Endodermal cell (in vitro differentiated cells): Measurements from ENCODE around the gene SLC38A4. TPM values are rescaled to one million over a fixed set of nuclear protein-coding genes. Genes with fewer than 3 reads are reported as not detected.

Source experiments
- DNase-seq: peaks from one replicate; pipeline ENCODE4 v3.0.0-alpha.2; 2017
- H3K27ac ChIP-seq: 2 replicates; pipeline ENCODE4 v1.5.1; 2013; ENCODE audit warnings: mild to moderate bottlenecking, low read depth, low read length, moderate library complexity
- H3K27me3 ChIP-seq: 2 replicates; pipeline ENCODE4 v1.6.1; 2013; ENCODE audit warnings: mild to moderate bottlenecking, low read length, moderate library complexity; ENCODE audit not compliant: insufficient read depth, control insufficient read depth, poor library complexity, severe bottlenecking
- H3K36me3 ChIP-seq: 2 replicates; pipeline ENCODE4 v1.7.0; 2013; ENCODE audit warnings: mild to moderate bottlenecking, low read length, moderate library complexity; ENCODE audit not compliant: control insufficient read depth, insufficient read depth
- H3K4me1 ChIP-seq: one replicate; pipeline ENCODE4 v1.7.0; 2013; ENCODE audit warnings: low read length; ENCODE audit not compliant: control insufficient read depth, insufficient read depth
- H3K4me3 ChIP-seq: 2 replicates; pipeline ENCODE4 v1.5.1; 2013; ENCODE audit warnings: mild to moderate bottlenecking, low read length, moderate library complexity
- H3K9ac ChIP-seq: 2 replicates; pipeline ENCODE4 v1.6.1; 2013; ENCODE audit warnings: mild to moderate bottlenecking, low read length, moderate library complexity; ENCODE audit not compliant: poor library complexity, severe bottlenecking; ENCODE audit errors: extremely low read depth
- H3K9me3 ChIP-seq: 2 replicates; pipeline ENCODE4 v1.6.1; 2013; ENCODE audit warnings: mild to moderate bottlenecking, low read length, moderate library complexity; ENCODE audit not compliant: control insufficient read depth
- H3K27ac Mint-ChIP-seq: 2 replicates; pipeline ENCODE4 v1.8.0; 2020; ENCODE audit warnings: mixed read lengths
- H3K27me3 Mint-ChIP-seq: 2 replicates; pipeline ENCODE4 v1.8.0; 2021; ENCODE audit warnings: mild to moderate bottlenecking, mixed read lengths; ENCODE audit not compliant: insufficient read depth
- H3K36me3 Mint-ChIP-seq: 2 replicates; pipeline ENCODE4 v1.8.0; 2020; ENCODE audit warnings: low read depth, mixed read lengths
- H3K4me1 Mint-ChIP-seq: 2 replicates; pipeline ENCODE4 v1.8.0; 2020; ENCODE audit warnings: mixed read lengths
- H3K4me3 Mint-ChIP-seq: 2 replicates; pipeline ENCODE4 v1.8.0; 2020; ENCODE audit warnings: mild to moderate bottlenecking, moderate library complexity, mixed read lengths
- H3K9me3 Mint-ChIP-seq: 2 replicates; pipeline ENCODE4 v1.8.0; 2020; ENCODE audit warnings: mild to moderate bottlenecking, mixed read lengths
- WGBS, 2 experiments: methylation state at CpG; one replicate each; pipeline versions ENCODE4 v1.1.5 to v1.1.7; 2013; ENCODE audit warnings: missing lambda C conversion rate in 2 of 2, mixed read lengths in 1 of 2; ENCODE audit not compliant: insufficient coverage in 1 of 2, insufficient read length in 1 of 2; 5-methylcytosine and 5-hydroxymethylcytosine counted together
- total RNA-seq, 2 donors: library from RNA; stranded (reverse); fragmentation: NEBNext Ultra II Directional in 1 of 2; extraction: Animal tissue kit (Norgen Biotek cat#: 25700) in 1 of 2; gene quantifications; 2 replicates in 1 of 2; 3 replicates in 1 of 2; pipeline ENCODE4 v1.2.1, GENCODE V29; 2021
- TF ChIP-seq, protein P1 (sequence below): fragments of 200-600 bp; sonication (generic); conservative IDR thresholded peaks from 2 replicates; pipeline ENCODE4 v1.5.0; 2021; ENCODE audit warnings: antibody characterized with exemption, mild to moderate bottlenecking

SLC38A4 gene
- total RNA-seq, 2 donors from 2014 or later: 0.62 TPM; not detected in 1

DNA sequence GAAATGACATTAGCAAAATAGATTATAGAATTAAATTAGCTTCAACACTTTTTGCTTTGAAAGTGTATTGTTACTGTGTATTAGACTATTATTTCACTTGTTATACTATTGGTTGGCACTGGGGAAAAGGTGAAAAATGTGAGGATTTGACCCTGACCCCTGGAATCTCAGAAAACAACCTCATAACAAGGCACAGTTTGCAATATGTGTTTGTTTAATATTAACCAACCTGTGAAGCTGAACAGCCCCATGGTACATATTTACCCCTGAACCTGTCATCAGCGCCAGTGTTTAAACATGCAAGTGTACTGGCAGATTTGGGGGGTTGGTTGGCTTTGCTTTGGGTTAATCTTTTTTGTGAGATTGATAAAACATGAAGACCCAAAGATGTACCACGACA, 11.7 kb downstream of the SLC38A4 start:
- Histone ChIP-seq H3K27ac (no peak overlapping the region), H3K27me3 (no peaks in the 10 kb centered on the region), H3K9ac (no peak overlapping the region), H3K9me3 (no peaks in the 10 kb centered on the region), H3K4me1 (no peaks in the 10 kb centered on the region), H3K4me3 (no peak overlapping the region), H3K36me3 (no peaks in the 10 kb centered on the region)
- H3K9me3 Mint-ChIP-seq: no peaks in the 10 kb centered on the region
- no peak for DNase-seq
- TF ChIP-seq, protein P1, sequence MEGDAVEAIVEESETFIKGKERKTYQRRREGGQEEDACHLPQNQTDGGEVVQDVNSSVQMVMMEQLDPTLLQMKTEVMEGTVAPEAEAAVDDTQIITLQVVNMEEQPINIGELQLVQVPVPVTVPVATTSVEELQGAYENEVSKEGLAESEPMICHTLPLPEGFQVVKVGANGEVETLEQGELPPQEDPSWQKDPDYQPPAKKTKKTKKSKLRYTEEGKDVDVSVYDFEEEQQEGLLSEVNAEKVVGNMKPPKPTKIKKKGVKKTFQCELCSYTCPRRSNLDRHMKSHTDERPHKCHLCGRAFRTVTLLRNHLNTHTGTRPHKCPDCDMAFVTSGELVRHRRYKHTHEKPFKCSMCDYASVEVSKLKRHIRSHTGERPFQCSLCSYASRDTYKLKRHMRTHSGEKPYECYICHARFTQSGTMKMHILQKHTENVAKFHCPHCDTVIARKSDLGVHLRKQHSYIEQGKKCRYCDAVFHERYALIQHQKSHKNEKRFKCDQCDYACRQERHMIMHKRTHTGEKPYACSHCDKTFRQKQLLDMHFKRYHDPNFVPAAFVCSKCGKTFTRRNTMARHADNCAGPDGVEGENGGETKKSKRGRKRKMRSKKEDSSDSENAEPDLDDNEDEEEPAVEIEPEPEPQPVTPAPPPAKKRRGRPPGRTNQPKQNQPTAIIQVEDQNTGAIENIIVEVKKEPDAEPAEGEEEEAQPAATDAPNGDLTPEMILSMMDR: no peak
- H3K4me1 Mint-ChIP-seq: no peaks in the 10 kb centered on the region
- H3K27ac Mint-ChIP-seq: no peak overlapping the region
- no peaks in the 10 kb centered on the region for H3K36me3 Mint-ChIP-seq
- H3K27me3 Mint-ChIP-seq: no peaks in the 10 kb centered on the region
- H3K4me3 Mint-ChIP-seq: no peak overlapping the region
- WGBS, 2 experiments: 83% methylated on average over 2 of the region's 2 CpGs; no CpG with 5 or more reads in 1 of the 2 experiments

DNA sequence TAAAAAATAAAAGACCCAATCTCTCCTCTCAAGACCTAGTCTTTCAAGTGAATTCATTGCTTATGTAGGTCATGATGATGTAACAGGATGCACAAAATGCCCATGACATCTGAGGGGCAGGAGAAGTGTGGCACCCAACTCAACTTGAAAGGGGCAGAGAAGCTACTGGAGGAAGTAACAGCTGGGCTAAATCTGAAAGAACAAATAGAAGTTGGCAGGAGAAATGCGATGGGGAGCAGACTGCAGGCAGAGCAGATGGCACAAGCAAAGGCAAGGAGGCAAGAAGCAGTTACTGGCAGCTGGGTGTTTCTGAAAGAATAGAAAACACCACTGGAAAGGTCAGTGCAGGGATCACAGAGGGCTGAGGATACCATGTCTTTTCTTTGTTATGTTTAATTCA, 14.6 kb downstream of the SLC38A4 start:
- Histone ChIP-seq H3K4me1 (no peaks in the 10 kb centered on the region), H3K4me3 (no peak overlapping the region), H3K27ac (no peak overlapping the region), H3K27me3 (no peaks in the 10 kb centered on the region), H3K9ac (no peak overlapping the region), H3K9me3 (no peaks in the 10 kb centered on the region), H3K36me3 (no peaks in the 10 kb centered on the region)
- H3K27me3 Mint-ChIP-seq: no peaks in the 10 kb centered on the region
- H3K27ac Mint-ChIP-seq: no peak overlapping the region
- TF ChIP-seq, protein P1: no peak
- no peak for DNase-seq
- no peaks in the 10 kb centered on the region for H3K4me1 Mint-ChIP-seq
- no peak overlapping the region for H3K4me3 Mint-ChIP-seq
- 74 to 82% methylated on average over 1 of the region's 1 CpG for WGBS, 2 experiments
- H3K36me3 Mint-ChIP-seq: no peaks in the 10 kb centered on the region
- H3K9me3 Mint-ChIP-seq: no peaks in the 10 kb centered on the region

DNA sequence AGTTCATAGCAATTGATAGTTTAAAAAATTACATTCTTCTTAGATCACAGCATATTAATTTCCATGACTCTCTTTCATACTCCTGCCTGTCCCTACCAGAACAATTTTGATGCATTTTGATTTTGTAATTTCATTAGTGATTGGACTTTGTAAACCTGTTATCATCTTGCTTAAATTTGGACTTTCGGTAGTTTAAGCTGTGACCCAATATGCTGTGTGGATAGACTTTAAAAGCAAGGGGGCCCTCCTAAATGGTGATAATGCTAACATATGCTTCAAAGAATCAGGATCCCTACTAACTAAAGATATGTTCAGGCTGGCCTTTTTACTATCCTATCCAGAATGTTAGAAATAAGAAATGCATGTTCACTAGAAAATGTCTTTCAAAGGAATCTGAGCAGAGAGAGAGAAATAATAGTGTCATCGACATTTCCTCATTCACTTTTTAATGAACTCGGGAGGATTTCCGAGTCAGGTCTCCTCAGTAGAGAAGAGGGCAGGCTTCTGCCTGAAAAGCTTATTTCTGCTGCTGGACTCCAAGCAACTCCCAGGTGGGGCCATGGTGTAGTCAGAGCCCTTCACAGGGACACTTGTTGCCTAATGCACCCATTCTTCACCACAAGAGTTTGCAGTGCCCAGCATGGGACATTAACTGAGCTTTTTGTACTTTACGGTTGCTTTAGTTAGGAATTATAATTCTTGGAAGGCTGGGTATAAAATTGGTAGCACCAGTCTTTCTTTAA, 16.7 kb downstream of the SLC38A4 start:
- H3K27ac ChIP-seq: no peak overlapping the region
- 74 to 90% methylated on average over 4 to 5 of the region's 5 CpGs for WGBS, 2 experiments
- H3K4me3 ChIP-seq: no peak overlapping the region
- H3K9ac ChIP-seq: no peak overlapping the region
- H3K4me1 ChIP-seq: no peaks in the 10 kb centered on the region
- Mint-ChIP-seq H3K36me3 (no peaks in the 10 kb centered on the region), H3K4me3 (no peak overlapping the region), H3K9me3 (no peaks in the 10 kb centered on the region), H3K27me3 (no peaks in the 10 kb centered on the region), H3K27ac (no peak overlapping the region), H3K4me1 (no peaks in the 10 kb centered on the region)
- TF ChIP-seq, protein P1: no peak
- no peaks in the 10 kb centered on the region for H3K9me3 ChIP-seq
- no peaks in the 10 kb centered on the region for H3K27me3 ChIP-seq
- no peaks in the 10 kb centered on the region for H3K36me3 ChIP-seq
- no peak for DNase-seq
